ENCODE data around the gene COX5B. TPM values are rescaled to one million over a fixed set of nuclear protein-coding genes. Genes with fewer than 3 reads are reported as not detected.

Gene COX5B
- total RNA-seq, 1 experiment from 2014 or later = 310 TPM

DNA sequence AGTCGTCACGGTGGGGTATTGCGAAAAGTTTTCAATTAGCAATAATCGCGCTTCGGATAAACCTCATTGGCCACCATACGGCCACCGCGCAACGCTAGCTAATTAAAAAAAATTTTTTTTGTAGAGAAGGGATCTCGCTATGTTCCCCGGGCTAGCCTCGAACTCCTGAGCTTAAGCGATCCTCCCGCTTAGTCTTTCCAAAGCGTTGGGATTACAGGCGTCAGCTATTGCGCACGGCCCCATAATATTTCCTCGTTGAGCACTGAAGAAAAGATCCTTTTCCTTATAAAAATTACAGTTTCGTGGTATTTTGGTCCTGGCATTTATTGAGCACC is 18.7 kb downstream of the COX5B start:
- CTCF ChIA-PET = interaction anchor here (0.6 to 3.2 kb wide), 4 partner anchors 18 to 35 kb away, joined by 3 to 13 read pairs (median 6); partner anchors contain the start of gene COX5B
- TSS peak; percentile 71 for BruUV-seq (replicated peaks)

DNA sequence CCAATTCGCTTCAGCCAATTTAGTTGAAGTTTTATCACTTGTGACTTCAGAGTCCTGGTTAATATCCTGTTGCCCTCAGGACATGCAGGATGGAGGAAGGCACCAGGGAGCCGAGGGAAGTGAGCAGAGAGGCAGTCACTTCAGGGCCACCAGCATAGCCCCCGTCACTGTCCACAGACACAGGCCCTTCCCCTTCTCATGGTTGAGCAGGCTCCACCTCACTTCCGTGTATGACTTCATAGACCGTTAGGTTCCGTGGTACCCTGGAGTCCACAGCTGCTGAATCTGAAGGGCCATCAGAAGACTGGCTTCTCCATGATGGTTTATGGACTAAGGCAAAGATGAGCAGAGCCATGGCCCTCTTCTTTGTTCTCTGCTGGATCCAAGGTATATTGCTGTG is 23.6 kb downstream of the COX5B start, which contains the start of gene C2orf92:
Gene C2orf92 (plus strand): TSS at position 266 of the 400 bp plus-strand sequence. CDS start 76 bp downstream, at position 342.
- ChIA-PET POLR2A (ENCODE audit: unreplicated experiment) (no interaction called here), CTCF (no interaction called here)
- Histone ChIP-seq H2AFZ (no peak within 1 kb of the TSS), H3K4me2 (no peak within 1 kb of the TSS), H4K20me1 (ENCODE audit: insufficient read depth) (no peaks in the 10 kb centered on the region), H3K36me3 (ENCODE audit: low read depth) (no peaks in the 10 kb centered on the region), H3K9me2 (ENCODE audit: insufficient read depth) (no peaks in the 10 kb centered on the region), H3K27me3 (ENCODE audit: insufficient read depth, low read depth) (no peaks in the 10 kb centered on the region), H3K79me2 (ENCODE audit: low read depth) (no peaks in the 10 kb centered on the region), H3F3A (ENCODE audit: insufficient read depth, low read depth) (peaks cover 5% of the 10 kb centered on the region; the same call in 1 of the 2 replicates), H3K27ac (no peak within 1 kb of the TSS), H3K4me3 (no peak within 1 kb of the TSS), H3K9me3 (ENCODE audit: insufficient read depth, low read depth) (no peaks in the 10 kb centered on the region), H3K4me1 (replicated peaks; ENCODE audit: insufficient read depth) (peaks cover 8% of the 10 kb centered on the region)
- TF ChIP-seq, protein P1, sequence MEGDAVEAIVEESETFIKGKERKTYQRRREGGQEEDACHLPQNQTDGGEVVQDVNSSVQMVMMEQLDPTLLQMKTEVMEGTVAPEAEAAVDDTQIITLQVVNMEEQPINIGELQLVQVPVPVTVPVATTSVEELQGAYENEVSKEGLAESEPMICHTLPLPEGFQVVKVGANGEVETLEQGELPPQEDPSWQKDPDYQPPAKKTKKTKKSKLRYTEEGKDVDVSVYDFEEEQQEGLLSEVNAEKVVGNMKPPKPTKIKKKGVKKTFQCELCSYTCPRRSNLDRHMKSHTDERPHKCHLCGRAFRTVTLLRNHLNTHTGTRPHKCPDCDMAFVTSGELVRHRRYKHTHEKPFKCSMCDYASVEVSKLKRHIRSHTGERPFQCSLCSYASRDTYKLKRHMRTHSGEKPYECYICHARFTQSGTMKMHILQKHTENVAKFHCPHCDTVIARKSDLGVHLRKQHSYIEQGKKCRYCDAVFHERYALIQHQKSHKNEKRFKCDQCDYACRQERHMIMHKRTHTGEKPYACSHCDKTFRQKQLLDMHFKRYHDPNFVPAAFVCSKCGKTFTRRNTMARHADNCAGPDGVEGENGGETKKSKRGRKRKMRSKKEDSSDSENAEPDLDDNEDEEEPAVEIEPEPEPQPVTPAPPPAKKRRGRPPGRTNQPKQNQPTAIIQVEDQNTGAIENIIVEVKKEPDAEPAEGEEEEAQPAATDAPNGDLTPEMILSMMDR (conservative IDR thresholded peaks at IDR 0.05) = no peak
- no peak for TF ChIP-seq EZH2 (IDR thresholded peaks at IDR 0.05; ENCODE audit: low read depth)
- DNase-seq = no peak
- intact Hi-C loops (cut with micrococcal nuclease; ENCODE audit: unreplicated experiment) = no loop called here
- no TSS peak for BruUV-seq (replicated peaks)

More for the DNA sequence above, 18.7 kb downstream of the COX5B start:
- POLR2A ChIA-PET (ENCODE audit: unreplicated experiment) = interaction anchor here (0.5 to 2.6 kb wide), 7 partner anchors 12 to 880 kb away, joined by 3 to 67 read pairs (median 5); partner anchors contain the start of gene COX5B
- no peaks in the 10 kb centered on the region for H3K27me3 ChIP-seq (ENCODE audit: insufficient read depth, low read depth)
- peak overlapping the region; percentile 78 for H3K4me2 ChIP-seq
- H3K9me3 ChIP-seq (ENCODE audit: insufficient read depth, low read depth) = no peaks in the 10 kb centered on the region
- peaks cover 29% of the 10 kb centered on the region for H3F3A ChIP-seq (ENCODE audit: insufficient read depth, low read depth)
- peak overlapping the region; percentile 61 for H3K4me3 ChIP-seq
- no peaks in the 10 kb centered on the region for H3K36me3 ChIP-seq (ENCODE audit: low read depth)
- peak overlapping the region; percentile 85 for H2AFZ ChIP-seq
- peaks cover 29% of the 10 kb centered on the region for H3K79me2 ChIP-seq (ENCODE audit: low read depth)
- peaks cover 19% of the 10 kb centered on the region; the same call in 1 of the 2 replicates for H4K20me1 ChIP-seq (ENCODE audit: insufficient read depth)
- TF ChIP-seq, protein P1 (conservative IDR thresholded peaks at IDR 0.05) = peak; percentile 33; the same call in 1 of the 2 replicates
- TF ChIP-seq EZH2 (IDR thresholded peaks at IDR 0.05; ENCODE audit: low read depth) = no peak
- H3K27ac ChIP-seq = peak overlapping the region; percentile 88
- no peak for DNase-seq
- no peaks in the 10 kb centered on the region for H3K9me2 ChIP-seq (ENCODE audit: insufficient read depth)
- peaks cover 20% of the 10 kb centered on the region for H3K4me1 ChIP-seq (replicated peaks; ENCODE audit: insufficient read depth)
- intact Hi-C loops (cut with micrococcal nuclease; ENCODE audit: unreplicated experiment) = loop anchor here (1.0 kb wide), 3 partner anchors 19 to 73 kb away; no protein-coding TSS in a partner anchor

DNA sequence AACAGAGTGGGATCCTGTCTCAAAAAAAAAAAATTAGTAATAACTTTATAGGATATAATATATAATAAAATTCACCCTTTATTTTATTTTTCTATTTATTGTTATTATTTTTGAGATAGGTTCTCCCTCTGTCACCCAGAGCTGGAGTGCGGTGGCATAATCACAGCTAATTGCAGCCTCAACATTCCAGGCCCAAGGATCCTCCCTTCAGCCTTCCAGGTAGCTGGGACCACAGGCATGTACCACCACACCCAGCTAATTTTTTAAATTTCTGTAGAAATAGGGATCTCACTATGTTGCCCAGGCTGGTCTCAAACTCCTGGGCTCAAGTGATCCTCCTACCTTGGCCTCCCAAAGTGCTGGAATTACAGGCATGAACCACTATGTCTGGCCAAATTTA is 24.6 kb downstream of the COX5B start:
- intact Hi-C loops (cut with micrococcal nuclease; ENCODE audit: unreplicated experiment) = no loop called here
- DNase-seq = no peak
- H3K36me3 ChIP-seq (ENCODE audit: low read depth) = no peaks in the 10 kb centered on the region
- no peaks in the 10 kb centered on the region for H3K9me3 ChIP-seq (ENCODE audit: insufficient read depth, low read depth)
- CTCF ChIA-PET = no interaction called here
- H2AFZ ChIP-seq = no peak overlapping the region
- H3K79me2 ChIP-seq (ENCODE audit: low read depth) = no peaks in the 10 kb centered on the region
- POLR2A ChIA-PET (ENCODE audit: unreplicated experiment) = interaction anchor here (0.7 kb wide), 1 partner anchor 25 kb away, joined by 3 read pairs; the partner anchor contains the start of gene COX5B
- no peaks in the 10 kb centered on the region for H3K4me1 ChIP-seq (replicated peaks; ENCODE audit: insufficient read depth)
- H3K27me3 ChIP-seq (ENCODE audit: insufficient read depth, low read depth) = no peaks in the 10 kb centered on the region
- H3F3A ChIP-seq (ENCODE audit: insufficient read depth, low read depth) = no peaks in the 10 kb centered on the region
- no peak overlapping the region for H3K4me3 ChIP-seq
- BruUV-seq (replicated peaks) = no TSS peak
- no peak overlapping the region for H3K27ac ChIP-seq
- H3K4me2 ChIP-seq = no peak overlapping the region
- no peaks in the 10 kb centered on the region for H3K9me2 ChIP-seq (ENCODE audit: insufficient read depth)
- H4K20me1 ChIP-seq (ENCODE audit: insufficient read depth) = no peaks in the 10 kb centered on the region
- no peak for TF ChIP-seq EZH2 (IDR thresholded peaks at IDR 0.05; ENCODE audit: low read depth)
- TF ChIP-seq, protein P1 (conservative IDR thresholded peaks at IDR 0.05) = no peak
